Suprapubic skin (tissue), 4 donors: ENCODE results near the gene FKBP7. TPM values are rescaled to one million over a fixed set of nuclear protein-coding genes. Genes with fewer than 3 reads are reported as not detected.

Source experiments
- DNase-seq, 2 donors: peaks; one replicate each; pipeline ENCODE4 v3.0.0-alpha.2; 2019; ENCODE audit warnings: low spot score in 2 of 2
- H3K27ac ChIP-seq: fragments of 200-600 bp; sonication (generic); one replicate; pipeline ENCODE4 v1.5.1; 2019
- H3K27me3 ChIP-seq: fragments of 200-600 bp; sonication (generic); one replicate; pipeline ENCODE4 v1.5.1; 2019
- H3K36me3 ChIP-seq: fragments of 200-600 bp; sonication (generic); one replicate; pipeline ENCODE4 v1.5.1; 2019
- H3K4me1 ChIP-seq: fragments of 200-600 bp; sonication (generic); one replicate; pipeline ENCODE4 v1.5.1; 2019
- H3K4me3 ChIP-seq: fragments of 200-600 bp; sonication (generic); one replicate; pipeline ENCODE4 v1.5.1; 2019; ENCODE audit warnings: mild to moderate bottlenecking
- H3K9me3 ChIP-seq: fragments of 200-600 bp; sonication (generic); one replicate; pipeline ENCODE4 v1.5.1; 2019
- EP300 ChIP-seq: sonication (generic); formaldehyde crosslinking; IDR thresholded peaks from one replicate; pipeline ENCODE4 v1.6.1; 2017; ENCODE audit warnings: antibody characterized with exemption
- POLR2A ChIP-seq, 2 donors: fragments of 450-650 bp; IDR thresholded peaks; one replicate each; pipeline ENCODE4 v1.6.1; 2017; ENCODE audit warnings: antibody characterized with exemption in 2 of 2, mild to moderate bottlenecking in 2 of 2, moderate library complexity in 2 of 2
- POLR2AphosphoS5 ChIP-seq, 3 donors: sonication (generic); formaldehyde crosslinking; IDR thresholded peaks; one replicate each; pipeline ENCODE4 v1.6.1; 2017; ENCODE audit warnings: antibody characterized with exemption in 3 of 3
- WGBS: methylation state at CpG from one replicate; pipeline ENCODE4 v1.1.5; 2018; 5-methylcytosine and 5-hydroxymethylcytosine counted together
- total RNA-seq, 4 donors: library from RNA; depleted of rRNA; stranded (reverse); fragments of >200 nt; gene quantifications; one replicate each; pipeline ENCODE4 v1.1.0, GENCODE V29; 2016
- TF ChIP-seq, protein P1 (sequence below), 2 donors: fragments of 200-600 bp in 1 of 2; fragments of 450-650 bp in 1 of 2; sonication (generic) in 1 of 2; IDR thresholded peaks; one replicate each; pipeline ENCODE4 v1.5.1; 2016 to 2019; ENCODE audit warnings: antibody characterized with exemption in 2 of 2, mild to moderate bottlenecking in 1 of 2, moderate library complexity in 1 of 2

Gene FKBP7
- total RNA-seq, 4 donors from 2014 or later, result 1.5 to 3.9 (median 2.8) TPM

GRCh38 chr2:178420463-178420999, 57.9 kb downstream of the FKBP7 start:
- DNase-seq, result no peak
- H3K27me3 ChIP-seq, result no peaks in the 10 kb centered on the region
- no peaks in the 10 kb centered on the region for H3K36me3 ChIP-seq
- TF ChIP-seq EP300 (no peak), POLR2AphosphoS5 (IDR thresholded peaks at IDR 0.05) (no peak), POLR2A (IDR thresholded peaks at IDR 0.05) (no peak)
- TF ChIP-seq, protein P1, sequence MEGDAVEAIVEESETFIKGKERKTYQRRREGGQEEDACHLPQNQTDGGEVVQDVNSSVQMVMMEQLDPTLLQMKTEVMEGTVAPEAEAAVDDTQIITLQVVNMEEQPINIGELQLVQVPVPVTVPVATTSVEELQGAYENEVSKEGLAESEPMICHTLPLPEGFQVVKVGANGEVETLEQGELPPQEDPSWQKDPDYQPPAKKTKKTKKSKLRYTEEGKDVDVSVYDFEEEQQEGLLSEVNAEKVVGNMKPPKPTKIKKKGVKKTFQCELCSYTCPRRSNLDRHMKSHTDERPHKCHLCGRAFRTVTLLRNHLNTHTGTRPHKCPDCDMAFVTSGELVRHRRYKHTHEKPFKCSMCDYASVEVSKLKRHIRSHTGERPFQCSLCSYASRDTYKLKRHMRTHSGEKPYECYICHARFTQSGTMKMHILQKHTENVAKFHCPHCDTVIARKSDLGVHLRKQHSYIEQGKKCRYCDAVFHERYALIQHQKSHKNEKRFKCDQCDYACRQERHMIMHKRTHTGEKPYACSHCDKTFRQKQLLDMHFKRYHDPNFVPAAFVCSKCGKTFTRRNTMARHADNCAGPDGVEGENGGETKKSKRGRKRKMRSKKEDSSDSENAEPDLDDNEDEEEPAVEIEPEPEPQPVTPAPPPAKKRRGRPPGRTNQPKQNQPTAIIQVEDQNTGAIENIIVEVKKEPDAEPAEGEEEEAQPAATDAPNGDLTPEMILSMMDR (IDR thresholded peaks at IDR 0.05), result no peak
- peaks cover 3% of the 10 kb centered on the region for H3K4me1 ChIP-seq
- 35% methylated on average over 1 of the region's 1 CpG for WGBS
- no peak overlapping the region for H3K4me3 ChIP-seq
- H3K27ac ChIP-seq, result no peak overlapping the region
- H3K9me3 ChIP-seq, result no peaks in the 10 kb centered on the region

- DNase-seq, result no peak
- Histone ChIP-seq H3K27ac (no peak overlapping the region), H3K27me3 (no peaks in the 10 kb centered on the region), H3K4me1 (peaks cover 14% of the 10 kb centered on the region), H3K4me3 (no peak overlapping the region), H3K9me3 (no peaks in the 10 kb centered on the region), H3K36me3 (no peaks in the 10 kb centered on the region)
- 47% methylated on average over 1 of the region's 1 CpG for WGBS
- TF ChIP-seq EP300 (no peak), POLR2A (IDR thresholded peaks at IDR 0.05) (no peak), POLR2AphosphoS5 (IDR thresholded peaks at IDR 0.05) (no peak)
- TF ChIP-seq, protein P1 (IDR thresholded peaks at IDR 0.05), result no peak
Observed at GRCh38 chr2:178419123-178419522, 59.3 kb downstream of the FKBP7 start.

DNA sequence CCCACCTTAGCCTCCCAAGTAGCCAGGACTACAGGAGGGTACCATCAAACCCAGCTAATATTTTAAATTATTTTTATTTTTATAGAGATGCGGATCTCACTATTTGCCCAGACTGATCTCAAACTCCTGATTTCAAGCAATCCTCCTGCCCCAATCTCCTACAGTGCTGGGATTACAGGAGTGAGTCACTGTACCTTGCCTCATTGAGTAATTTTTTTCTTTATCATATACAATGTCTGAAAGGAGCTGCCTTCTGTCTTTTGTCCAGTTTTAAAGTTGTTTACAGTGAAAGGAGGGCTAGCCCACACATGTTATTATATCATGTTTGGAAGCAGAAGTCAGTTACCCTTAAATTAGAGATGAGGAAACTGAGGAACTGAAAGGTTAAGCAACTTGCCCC, 60.0 kb downstream of the FKBP7 start:
- no peaks in the 10 kb centered on the region for H3K36me3 ChIP-seq
- H3K4me1 ChIP-seq, result peaks cover 17% of the 10 kb centered on the region
- H3K9me3 ChIP-seq, result no peaks in the 10 kb centered on the region
- 94% methylated on average over 1 of the region's 1 CpG for WGBS
- H3K4me3 ChIP-seq, result no peak overlapping the region
- no peak for DNase-seq
- TF ChIP-seq, protein P1 (IDR thresholded peaks at IDR 0.05), result no peak
- TF ChIP-seq POLR2A (IDR thresholded peaks at IDR 0.05) (no peak), POLR2AphosphoS5 (IDR thresholded peaks at IDR 0.05) (no peak), EP300 (no peak)
- H3K27me3 ChIP-seq, result no peaks in the 10 kb centered on the region
- no peak overlapping the region for H3K27ac ChIP-seq

DNA sequence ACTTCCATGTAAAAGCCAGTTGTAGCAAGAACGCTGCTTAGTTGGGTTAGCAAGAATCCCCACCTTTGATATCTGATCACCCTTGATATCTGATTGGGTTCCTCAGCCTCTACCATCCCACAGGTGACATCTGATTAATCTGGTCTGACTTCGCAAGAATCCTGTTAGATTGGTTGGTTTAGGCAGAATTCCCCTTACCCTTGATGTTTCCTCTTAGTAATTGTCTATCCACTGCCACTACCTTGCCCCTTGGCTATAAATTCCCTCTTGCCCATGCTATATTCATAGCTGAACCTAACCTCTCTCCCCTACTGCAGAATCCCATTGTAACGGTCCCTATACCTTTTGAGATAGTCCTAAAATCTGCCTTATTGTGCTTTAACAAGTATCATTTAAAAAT, 60.5 kb downstream of the FKBP7 start:
- no peaks in the 10 kb centered on the region for H3K27me3 ChIP-seq
- H3K36me3 ChIP-seq, result no peaks in the 10 kb centered on the region
- H3K27ac ChIP-seq, result no peak overlapping the region
- DNase-seq, result no peak
- H3K4me3 ChIP-seq, result no peak overlapping the region
- H3K9me3 ChIP-seq, result no peaks in the 10 kb centered on the region
- H3K4me1 ChIP-seq, result peaks cover 21% of the 10 kb centered on the region
- TF ChIP-seq EP300 (no peak), POLR2AphosphoS5 (IDR thresholded peaks at IDR 0.05) (no peak)
- TF ChIP-seq, protein P1 (IDR thresholded peaks at IDR 0.05), result no peak
- WGBS, result 75% methylated on average over 3 of the region's 3 CpGs

DNA sequence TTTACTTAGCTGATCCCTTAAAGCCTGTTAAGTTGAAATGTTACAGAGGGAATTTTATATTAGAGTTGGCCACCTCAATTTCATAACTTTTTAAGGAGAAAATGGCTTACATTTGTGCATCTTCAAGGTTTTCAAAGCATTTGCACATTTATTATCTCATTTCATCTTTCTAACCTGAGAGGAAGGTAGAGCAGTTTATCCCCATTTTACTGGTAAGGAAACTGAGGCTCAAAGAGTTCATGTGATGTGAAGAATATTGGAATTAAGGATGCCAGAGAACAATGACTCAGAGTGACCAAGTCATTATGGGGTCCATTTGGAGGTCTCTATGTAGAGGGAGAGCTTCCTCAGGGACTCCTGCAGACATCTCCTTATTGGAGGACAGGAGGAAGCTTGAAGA, 62.4 kb downstream of the FKBP7 start:
- DNase-seq, result no peak
- Histone ChIP-seq H3K4me3 (no peak overlapping the region), H3K27ac (no peak overlapping the region), H3K27me3 (no peaks in the 10 kb centered on the region), H3K36me3 (no peaks in the 10 kb centered on the region), H3K9me3 (no peaks in the 10 kb centered on the region), H3K4me1 (peaks cover 21% of the 10 kb centered on the region)
- no peak for TF ChIP-seq EP300
- no peak for TF ChIP-seq POLR2AphosphoS5 (IDR thresholded peaks at IDR 0.05)
- no peak for TF ChIP-seq POLR2A (IDR thresholded peaks at IDR 0.05)
- TF ChIP-seq, protein P1 (IDR thresholded peaks at IDR 0.05), result no peak
